Non-pigmented ciliary epithelial cell (primary cell): Measurements from ENCODE around the gene MYOM1.
"Not testable (repeated sequence)": the region's sequence is repeated elsewhere in the genome, so short reads cannot be mapped to it uniquely, and the experiment has no call there.

Experiments
- DNase-seq: peaks from one replicate; pipeline ENCODE4 v3.0.0-alpha.2; 2010; ENCODE audit warnings: low read depth

Gene MYOM1

DNA sequence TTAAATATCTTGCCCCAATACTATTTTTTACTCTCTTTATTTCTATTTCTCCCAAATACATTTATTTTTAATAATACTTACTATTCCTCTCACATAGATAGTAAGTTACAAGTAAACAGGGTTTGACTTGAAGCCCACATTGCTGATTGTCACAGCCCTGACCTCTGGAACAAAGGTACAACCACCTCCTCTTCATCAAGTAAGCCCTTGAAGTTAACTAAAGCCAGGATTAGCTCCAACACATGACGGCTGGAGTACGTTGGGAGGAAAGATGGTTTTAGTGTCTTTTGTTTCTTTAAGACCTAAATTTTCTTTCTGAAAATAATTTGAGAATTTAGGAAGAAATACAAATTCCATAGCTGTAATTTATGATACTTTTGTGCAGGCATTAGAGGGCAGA is 949 bp downstream of the MYOM1 start:
- DNase-seq, result no peak

DNA sequence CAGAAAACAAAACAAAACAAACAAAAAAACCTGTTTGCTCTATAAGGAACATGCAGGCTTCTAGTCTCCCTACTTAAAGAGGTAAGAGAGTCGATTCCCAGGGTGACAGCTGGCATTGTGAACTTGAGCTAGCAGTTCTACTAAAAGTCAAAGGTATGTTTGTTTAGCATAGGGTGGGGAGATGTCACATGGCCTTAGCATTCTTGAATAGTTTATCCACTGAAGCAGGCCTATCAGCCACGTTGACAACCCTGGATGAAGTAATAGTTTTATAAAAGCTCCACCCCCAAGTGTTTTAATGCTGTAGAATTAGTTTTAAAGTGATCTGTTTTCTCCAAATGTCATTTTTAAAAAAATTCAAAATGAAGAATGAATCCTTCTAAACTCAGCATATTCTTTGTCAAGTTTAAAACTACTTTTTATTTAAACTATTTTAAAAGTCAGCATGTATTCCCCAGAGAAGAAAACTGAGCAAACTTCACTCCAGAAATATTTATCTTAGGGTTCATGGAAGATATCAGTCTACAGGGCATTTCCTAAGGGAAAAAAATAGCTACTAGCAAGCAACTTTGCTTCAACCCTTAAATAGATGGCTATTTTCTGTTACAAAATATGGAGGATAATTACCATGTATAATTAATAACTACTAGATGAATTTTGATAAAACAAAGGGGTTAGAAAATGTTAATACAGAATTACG is 1.7 kb downstream of the MYOM1 start:
- DNase-seq, result no peak

DNA sequence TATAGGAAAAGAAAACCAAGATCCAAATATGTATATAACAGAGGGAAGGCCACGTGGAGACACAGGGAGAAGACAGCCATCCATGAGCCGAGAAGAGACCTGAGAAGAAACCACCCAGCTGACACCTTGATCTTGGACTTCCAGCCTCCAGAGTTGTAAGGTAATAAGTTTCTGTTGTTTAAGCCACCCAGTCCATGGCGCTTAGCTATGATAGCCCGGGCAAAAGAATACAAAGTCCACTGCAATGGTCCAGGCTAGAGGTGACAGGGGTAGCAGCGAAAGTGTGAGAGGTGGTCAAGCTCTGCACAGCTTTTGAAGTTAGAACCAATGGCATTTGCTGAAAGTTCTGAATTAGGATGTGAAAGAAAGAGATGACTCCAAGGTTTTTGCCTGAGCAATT is 2.8 kb downstream of the MYOM1 start:
- DNase-seq, result no peak

DNA sequence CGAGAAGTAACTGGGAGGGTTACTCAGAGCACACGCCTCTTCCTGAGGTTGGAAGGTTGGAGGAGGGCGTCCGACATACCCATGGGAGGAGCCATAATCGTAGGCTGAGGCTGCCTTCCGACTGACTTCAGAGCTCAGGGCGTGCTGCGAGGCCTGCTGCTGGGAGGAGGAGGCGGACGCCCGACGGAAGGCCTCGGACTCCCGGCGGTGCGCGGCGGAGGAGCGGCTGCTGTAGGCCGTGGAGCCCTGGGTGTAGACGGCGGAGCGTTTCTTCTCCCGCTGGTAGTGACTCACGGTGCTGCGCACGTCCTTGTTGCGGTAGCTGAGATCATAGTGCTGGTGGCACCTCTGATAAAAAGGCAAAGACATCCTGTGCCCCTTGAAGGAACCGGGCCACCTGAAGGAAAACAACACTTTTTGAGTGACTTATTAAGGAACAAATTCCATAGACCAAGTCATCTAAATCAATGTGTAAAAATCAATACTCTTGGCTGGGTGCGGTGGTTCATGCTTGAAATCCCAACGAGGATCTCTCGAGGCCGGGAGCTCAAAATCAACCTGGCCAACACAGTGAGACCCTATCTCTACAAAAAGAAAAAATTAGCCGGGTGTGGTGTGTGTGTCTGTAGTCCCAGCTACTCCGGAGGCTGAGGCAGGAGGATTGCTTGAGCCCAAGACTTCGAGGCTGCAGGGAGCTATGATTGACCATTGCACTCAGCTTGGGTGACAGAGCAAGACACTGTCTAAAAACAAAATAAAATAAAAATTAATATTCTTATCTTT is 4.7 kb downstream of the MYOM1 start:
- DNase-seq, result no peak

DNA sequence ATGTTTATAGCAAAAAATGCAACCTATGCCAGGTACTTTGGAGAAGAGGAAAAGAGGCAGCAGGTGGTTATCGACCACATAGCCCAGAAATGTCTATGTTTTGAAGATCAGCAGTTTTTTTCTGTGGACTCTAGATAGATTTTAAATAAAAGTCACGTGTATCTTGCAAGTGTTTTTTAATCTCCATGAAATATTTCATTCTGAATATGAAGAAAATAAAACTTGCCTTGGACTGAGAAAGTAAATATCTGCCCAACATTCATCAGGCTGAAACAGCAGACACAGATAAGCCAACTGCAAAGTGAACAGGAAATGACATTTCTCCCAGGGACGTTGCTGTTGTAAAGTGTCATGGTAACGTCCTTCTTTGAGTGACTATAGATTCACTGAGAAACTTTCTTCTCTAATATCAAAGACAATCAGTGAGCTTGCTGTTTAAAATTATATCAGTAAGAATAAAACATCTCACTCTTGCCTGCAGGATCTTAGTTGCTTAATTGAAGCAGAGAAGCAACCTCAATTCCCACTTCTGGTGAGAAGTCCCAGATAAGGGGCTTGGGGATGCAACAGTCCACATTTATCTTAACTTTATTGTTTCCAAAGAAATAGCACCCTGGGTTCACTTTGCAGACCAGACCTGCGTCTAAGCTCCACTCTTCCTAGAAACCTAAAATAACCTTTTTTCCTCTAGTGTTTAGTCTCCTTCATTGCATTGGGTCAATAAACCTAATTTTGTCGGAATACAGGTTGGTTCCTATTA is 6.3 kb downstream of the MYOM1 start:
- DNase-seq, result no peak

DNA sequence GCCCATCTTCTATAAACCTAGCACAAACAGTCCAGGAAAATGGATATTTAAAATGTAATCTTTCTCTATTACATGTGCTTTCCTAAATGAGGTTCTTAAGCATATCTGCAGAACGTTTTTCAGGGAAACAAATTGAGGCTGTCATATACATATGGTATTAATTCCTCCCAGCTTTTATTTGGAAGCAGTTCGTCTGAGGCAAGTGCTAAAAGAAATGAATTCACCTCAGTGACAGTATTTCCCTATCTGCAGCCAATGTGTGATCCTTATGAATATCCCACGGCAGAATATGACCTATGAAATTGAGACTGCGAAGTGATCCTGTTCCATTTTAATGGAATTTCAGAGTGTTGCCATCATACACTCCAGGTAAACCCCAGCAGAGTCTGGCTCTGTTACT is 7.1 kb downstream of the MYOM1 start:
- DNase-seq, result no peak

DNA sequence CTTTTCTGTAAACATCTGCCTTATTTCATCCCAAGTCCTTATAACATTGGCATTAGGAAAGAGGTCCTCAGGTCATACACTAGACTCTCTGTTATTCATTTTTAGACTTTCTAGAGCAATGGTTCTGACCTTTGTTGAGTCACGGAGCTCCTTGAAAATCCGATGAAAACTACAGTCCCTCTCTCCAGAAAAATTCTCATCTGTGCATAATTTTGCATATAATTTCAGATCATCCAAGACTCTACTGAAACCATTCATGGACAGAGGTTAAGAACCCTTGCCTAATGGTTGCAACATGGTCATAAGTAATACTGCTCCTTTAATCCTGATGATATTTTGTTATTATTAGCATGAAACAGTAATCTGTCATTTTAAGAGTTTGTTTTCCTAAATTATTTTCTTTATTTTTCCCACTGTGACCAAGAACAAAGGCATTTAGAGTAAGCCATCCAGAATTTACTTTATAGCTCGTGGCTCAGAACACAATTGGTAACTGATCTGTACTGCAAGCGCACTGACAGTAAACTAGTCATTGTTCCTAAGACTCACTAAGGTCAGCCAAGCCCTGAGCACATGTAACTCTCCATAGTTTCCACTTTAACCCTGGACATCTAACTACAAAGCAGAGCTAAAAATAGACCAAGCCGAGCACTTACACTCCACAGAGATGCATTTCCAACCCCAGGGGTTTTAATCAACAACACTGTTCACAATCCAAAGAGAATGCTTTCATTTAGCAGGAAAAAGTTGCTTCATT is 8.4 kb downstream of the MYOM1 start:
- DNase-seq, result no peak

DNA sequence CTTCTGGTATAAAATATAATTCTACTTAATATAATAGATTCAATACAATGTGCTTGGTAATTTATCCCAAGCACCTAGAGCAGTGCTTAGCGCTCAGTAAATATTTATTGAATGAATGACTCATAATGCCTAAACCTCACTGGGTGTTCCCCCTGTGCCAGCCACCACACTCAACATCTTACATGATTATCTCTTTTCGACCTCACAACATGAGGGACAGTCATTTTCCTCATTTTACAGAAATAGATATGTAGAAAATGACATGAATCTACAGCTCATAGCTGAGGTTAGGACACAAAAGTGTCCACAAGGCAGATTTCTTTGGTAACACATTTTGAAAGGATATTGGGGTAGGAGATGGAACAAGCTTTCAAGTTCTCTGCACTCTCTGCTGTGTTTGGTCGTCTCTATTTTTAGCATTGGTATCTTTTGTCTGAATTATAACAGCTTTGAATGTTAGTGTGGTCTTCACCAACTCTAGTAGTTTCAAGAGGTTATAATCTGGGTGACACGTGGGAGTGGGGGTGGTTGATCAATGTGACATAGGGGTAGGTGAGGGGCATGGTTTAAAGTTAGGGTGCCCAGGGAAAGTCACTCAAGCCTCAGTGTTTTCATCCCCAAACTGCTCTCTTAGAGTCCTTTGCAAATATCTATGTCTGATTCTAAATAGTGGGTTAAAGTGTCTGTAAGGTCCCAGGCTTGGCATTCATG is 9.8 kb downstream of the MYOM1 start:
- no peak for DNase-seq

DNA sequence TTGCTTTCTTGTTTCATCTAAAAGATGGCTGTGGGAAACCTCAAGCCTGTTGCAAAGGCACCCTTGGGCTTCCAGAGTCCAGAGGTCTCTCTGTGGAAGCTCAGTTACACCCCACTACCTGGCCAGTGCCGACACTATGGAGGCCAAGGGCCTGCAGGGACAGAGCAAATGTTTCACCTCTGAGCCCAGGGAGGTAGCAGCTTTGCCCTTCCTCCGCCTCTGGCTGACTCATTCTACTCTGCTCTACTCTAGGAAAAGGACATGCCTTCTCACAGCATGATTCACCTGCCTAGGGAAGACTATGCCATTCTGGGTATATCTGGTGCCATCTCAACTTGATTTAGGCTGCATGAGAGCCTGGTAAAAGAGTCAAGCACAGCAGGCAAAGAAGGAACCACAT is 12.2 kb downstream of the MYOM1 start:
- DNase-seq, result no peak

DNA sequence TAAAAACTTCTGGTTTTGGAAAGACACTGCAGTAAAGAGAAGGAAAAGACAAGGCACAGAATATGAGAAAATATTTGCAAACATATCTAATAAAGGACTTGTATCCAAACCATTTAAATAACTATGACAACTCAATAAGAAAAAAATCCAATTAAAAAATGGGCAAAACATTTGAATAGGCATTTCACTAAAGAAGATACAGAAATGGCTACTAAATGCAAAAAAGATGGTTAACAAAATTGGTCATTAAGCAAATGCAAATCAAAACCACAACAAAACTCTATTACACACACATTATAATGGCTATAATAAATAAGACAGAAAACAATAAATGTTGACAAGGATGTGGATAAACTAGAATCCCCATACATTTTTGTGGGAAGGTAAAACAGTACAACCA is 14.5 kb downstream of the MYOM1 start:
- DNase-seq, result no peak

DNA sequence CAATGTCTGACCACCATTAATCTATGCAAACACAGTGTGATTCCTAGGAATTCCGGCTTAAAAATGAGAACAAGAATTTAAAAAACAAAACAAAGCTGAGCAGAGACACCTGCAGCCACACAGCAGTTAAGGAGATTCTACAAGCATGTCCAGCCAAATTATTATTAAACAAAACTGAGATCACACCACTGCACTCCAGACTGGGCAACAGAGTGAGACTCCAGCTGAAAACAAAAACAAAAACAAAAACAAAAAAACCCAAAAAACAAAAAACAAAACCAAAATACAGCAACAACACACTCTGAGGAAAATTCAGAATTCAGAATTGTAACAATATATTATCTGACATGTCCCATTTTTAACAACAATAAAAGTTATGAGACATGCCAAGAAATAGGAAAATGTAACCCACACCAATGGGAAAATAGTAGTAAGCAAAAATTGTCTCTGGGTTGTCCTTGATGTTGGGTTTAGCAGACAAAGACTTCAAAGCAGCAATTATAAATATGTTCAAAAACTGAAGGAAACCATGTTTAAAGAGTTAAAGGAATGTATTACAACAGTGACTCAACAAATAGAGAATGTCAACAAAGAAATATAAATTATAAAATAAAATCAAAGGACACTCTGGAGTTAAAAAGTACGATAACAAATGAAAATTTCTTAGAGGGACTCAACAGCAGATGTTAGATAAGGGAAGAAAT is 19.7 kb downstream of the MYOM1 start:
- no peak for DNase-seq

DNA sequence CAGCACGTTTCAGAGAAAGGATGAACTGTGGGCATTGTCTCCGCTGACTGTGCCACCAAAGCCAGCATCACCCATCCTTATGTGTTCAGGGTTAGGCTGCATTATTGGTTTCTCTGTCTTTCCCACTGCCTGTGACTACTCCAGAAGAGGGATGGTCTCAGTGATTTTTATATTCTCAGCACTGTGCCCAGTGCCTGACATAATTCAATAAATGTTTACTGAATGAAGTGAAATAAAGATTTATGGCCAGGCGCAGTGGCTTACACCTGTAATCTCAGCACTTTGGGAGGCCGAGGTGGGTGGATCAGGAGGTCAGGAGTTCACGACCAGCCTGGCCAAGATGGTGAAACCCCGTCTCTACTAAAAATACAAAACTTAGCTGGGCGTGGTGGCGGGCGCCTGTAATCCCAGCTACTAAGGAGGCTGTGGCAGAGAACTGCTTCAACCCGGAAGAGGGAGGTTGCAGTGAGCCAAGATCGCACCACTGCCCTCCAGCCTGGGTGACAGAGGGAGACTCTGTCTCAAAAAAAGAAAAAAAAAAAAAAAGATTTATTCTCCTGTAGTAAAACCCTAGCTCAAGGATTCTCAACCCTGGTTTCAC is 21.4 kb downstream of the MYOM1 start:
- not testable (repeated sequence) for DNase-seq

DNA sequence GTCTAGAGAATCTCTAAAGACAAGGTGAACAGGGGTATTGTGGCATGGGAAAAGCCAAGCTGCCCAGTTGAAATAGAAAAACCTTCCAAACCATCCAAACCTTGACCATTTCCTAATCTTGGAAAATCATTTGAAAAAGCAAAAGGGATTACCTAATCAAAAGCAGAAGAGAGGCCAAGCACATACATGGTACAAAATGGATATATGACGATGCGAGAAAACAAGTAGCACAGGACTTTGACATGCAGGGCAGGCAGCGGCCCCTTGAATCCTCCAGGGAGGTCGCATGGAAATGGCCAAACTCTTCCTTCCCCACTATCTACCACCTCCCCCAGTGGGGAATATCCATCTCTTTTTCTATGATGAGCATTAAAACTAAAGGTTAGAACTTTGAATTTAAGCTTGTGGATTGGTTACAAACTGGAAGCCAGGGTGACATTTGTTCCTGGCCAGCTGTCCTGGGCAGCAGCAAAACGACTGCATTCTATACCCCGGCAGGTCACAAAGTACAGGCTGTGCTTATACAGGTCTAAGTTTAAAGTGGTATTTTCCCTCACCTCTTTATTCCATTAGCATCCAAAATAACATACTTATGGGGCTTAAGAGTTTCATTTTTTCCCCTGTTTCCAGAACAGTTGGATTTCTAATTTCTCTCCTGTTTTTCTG is 24.7 kb downstream of the MYOM1 start:
- no peak for DNase-seq

DNA sequence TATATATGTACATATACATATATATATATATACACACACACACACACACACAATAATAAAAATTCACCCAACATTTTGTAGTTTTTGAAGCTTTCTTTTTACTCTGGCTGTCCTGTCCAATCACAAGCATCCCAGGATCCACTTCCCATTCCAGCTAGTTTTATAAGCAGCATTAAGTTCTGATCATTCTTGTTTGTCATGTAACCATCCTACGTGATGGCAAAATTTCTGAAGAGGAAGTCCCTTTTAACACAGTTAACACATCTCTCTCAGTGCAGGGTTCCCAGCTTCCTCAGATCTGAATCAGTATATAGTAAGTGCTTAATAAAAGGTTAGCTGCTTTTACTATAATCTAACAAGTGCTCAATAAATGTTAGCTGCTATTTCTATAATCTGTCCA is 26.4 kb downstream of the MYOM1 start:
- DNase-seq, result no peak

DNA sequence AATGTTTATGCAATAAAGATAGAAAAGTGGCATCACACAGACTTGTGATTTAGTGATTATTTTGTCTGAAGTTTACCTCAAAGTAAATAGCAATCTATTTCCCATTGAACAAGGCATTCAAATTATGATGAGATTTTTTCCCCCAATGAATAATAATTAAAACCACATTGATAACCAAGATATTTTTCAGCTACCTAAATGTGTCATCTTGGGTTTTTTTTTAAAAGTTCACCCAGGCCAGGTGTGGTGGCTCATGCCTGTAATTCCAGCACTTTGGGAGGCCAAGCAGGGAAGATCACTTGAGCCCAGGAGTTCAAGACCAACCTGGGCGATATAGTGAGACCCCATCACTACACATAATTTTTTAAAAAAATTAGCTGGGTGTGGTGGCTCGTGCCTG is 27.0 kb downstream of the MYOM1 start:
- no peak for DNase-seq

DNA sequence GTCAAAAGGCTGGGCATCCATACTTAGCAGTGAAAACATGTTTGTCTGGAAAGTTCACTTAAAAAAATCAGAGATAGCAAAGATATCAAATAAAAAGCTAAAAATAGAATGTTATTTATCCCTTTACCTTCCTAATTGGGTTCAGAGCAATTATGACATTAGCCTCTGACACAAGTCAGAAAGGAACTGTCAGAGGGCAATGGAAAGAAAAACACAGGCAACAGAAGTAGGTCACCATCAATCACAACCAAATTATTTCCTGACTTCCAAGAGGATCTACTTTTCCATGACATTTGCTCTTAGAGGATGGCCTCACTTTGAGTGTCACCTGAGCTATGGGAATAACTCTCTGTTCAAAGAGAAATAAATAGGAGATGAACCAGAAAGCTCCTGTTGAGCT is 27.5 kb downstream of the MYOM1 start:
- no peak for DNase-seq

DNA sequence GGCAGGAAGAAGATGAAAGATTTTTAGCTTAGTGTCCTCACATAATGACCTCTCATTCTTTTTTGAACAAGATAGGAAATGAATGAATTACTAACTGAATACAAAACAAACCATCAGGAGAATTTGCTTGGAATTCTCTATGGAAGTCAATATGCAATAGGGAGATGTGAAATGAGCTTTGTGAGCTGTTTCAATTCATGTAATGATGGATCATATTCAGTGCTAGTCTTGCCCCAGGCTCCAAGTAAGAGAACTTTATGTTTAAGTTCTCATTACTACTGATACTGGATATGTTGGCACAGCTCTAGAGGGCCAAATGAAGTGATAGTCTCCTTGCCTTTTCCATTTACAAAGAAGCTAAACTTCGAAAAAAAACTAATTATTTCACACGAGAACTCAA is 29.2 kb downstream of the MYOM1 start:
- DNase-seq, result no peak

DNA sequence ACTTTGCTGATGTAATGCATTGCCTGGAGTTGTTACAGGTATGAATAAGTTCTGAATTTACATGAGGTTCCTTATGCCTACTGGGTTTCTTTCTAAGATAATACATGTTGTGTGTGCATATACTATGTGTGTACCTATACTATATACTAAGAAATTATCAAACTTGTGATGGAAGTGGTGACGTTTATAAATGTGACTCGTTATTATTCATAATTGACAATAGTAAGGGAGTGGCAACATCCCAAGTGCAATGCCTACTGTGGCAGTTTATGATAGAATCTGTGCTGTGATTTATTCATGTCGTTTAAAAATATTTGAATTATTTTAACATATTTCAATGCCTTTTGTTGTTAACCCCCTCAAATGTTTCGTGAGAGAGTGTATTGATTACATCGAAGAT is 29.9 kb downstream of the MYOM1 start:
- DNase-seq, result no peak

DNA sequence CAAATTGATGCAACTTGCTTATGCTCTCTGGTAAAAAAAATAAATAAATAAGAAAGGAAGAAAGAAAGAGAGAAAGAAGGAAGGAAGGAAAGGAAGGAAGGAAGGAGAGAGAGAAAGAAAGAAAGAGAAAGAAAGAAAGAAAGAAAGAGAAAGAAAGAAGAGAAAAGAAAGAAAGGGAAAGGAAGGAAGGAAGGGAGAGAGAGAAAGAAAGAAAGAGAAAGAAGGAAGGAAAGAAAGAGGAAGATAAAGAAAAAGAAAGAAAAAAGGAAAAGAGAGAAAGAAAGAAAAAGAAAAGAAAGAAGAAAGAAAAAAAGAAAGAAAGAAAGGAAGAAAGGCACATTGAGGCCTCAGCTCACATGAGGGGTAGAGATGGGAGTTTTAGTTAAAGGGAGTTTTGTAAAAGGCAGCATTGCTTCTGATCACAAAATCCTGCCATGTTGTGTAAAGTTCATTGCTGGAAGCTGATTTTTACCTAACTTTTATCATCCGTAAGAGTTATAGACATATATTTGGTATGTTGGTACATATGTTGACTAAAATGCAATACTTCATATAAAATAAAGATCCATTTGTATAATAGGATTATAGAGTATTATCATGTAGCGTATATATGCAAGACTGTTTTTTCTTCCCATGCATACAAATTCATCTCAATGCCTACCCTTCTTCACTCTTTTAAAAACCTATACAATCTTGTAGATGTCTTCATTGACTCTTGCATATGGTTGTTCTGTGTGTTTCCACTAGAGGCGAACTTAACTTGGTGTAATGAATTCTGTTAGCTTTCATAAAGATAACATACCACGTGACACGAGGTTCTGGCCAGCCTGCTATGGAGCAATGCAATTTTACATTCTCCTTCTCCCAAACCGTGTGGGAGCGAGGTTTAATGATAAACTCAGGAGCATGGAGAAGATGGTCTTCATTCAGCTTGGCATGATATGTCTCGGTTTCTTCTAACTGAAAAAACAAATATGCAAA is 32.8 kb downstream of the MYOM1 start:
- no peak for DNase-seq
